ENCODE measurements around the gene SLC29A1. TPM values are rescaled to one million over a fixed set of nuclear protein-coding genes. Genes with fewer than 3 reads are reported as not detected.

The SLC29A1 gene
- polyA plus RNA-seq, 2 of the 4 experiments (the other 2 are of a cell fraction): 45.6 to 72.3 TPM

GRCh38 chr6:44278774-44279697 is 55.6 kb downstream of the SLC29A1 start:
- no peak for DNase-seq (ENCODE audit: low read depth in 1 of 2, low spot score in 1 of 2)
- no peak overlapping the region for H3K27ac ChIP-seq
- ChIA-PET CTCF (interaction anchor here (1.1 to 5.0 kb wide), 4 partner anchors 11 to 59 kb away, joined by 3 to 29 read pairs (median 6); no protein-coding TSS in a partner anchor), POLR2A (no interaction called here)
- no peaks in the 10 kb centered on the region for H3K9me3 ChIP-seq
- no peak overlapping the region for H3K4me3 ChIP-seq
- no peak for TF ChIP-seq CEBPB (IDR thresholded peaks at IDR 0.05)
- TF ChIP-seq BCL3 (IDR thresholded peaks at IDR 0.05): no peak
- no peak for TF ChIP-seq EHMT2 (IDR thresholded peaks at IDR 0.05; ENCODE audit: low read depth)
- TF ChIP-seq ATOH8 (CRISPR knock-in tag; IDR thresholded peaks at IDR 0.05; ENCODE audit: low read depth): no peak
- TF ChIP-seq FOSL2 (IDR thresholded peaks at IDR 0.05): no peak
- no peak for TF ChIP-seq FOSL2 (CRISPR knock-in tag; IDR thresholded peaks at IDR 0.05)
- TF ChIP-seq MAFK (IDR thresholded peaks at IDR 0.05; ENCODE audit: partially characterized antibody): no peak
- no peak for TF ChIP-seq ESRRA (IDR thresholded peaks at IDR 0.05; ENCODE audit: borderline replicate concordance, low read length)
- no peak for TF ChIP-seq RFX5 (IDR thresholded peaks at IDR 0.05)
- TF ChIP-seq POLR2AphosphoS2 (conservative IDR thresholded peaks at IDR 0.05; ENCODE audit: low read length): no peak
- no peak for TF ChIP-seq MAX (IDR thresholded peaks at IDR 0.05)
- no peak for TF ChIP-seq ZSCAN20 (CRISPR knock-in tag; IDR thresholded peaks at IDR 0.05)
- TF ChIP-seq HOXA7 (CRISPR knock-in tag; IDR thresholded peaks at IDR 0.05): no peak
- no peak for TF ChIP-seq EP300 (IDR thresholded peaks at IDR 0.05)
- TF ChIP-seq SMC3 (IDR thresholded peaks at IDR 0.05): no peak
- TF ChIP-seq MAZ (IDR thresholded peaks at IDR 0.05; ENCODE audit: borderline replicate concordance, low read depth, low read length): no peak
- no peak for TF ChIP-seq JUNB (IDR thresholded peaks at IDR 0.05)
- no peak for TF ChIP-seq KDM5A (IDR thresholded peaks at IDR 0.05)
- TF ChIP-seq RARB (CRISPR knock-in tag; IDR thresholded peaks at IDR 0.05): no peak
- no peak for ATAC-seq
- no peaks in the 10 kb centered on the region for H3K4me1 ChIP-seq
- FAIRE-seq: no peak
- H3K4me2 ChIP-seq: no peak overlapping the region
- WGBS (ENCODE audit: missing lambda C conversion rate): 27% methylated on average over 9 of the region's 9 CpGs

Small RNAs within 50 kb of the gene (small RNA-seq; reads per million reads assigned to genes)
- gene RN7SL811P: 0 reads per million in 6 experiments

Other genes with a start within 250 kb of the SLC29A1 start
- 47.1 and 48.2 TPM in 2 replicates for gene MRPL14, start 96.1 kb upstream of the SLC29A1 start, polyA plus RNA-seq (2011; rRNA removed)
- 55.3 to 56.5 TPM (median 56.3 TPM) in 3 replicates for gene MRPL14, start 96.1 kb upstream of the SLC29A1 start, polyA plus RNA-seq (2017; fragmentation: RNase III; extraction: RNeasy Plus Mini Kit Qiagen cat#74134 plus additional on column Dnase treatment)
- gene TMEM63B, start 96.0 kb upstream of the SLC29A1 start, polyA plus RNA-seq (2011; rRNA removed): 24.0 and 25.4 TPM in 2 replicates
- 18.3 to 22.2 TPM (median 21.6 TPM) in 3 replicates for gene TMEM63B, start 96.0 kb upstream of the SLC29A1 start, polyA plus RNA-seq (2017; fragmentation: RNase III; extraction: RNeasy Plus Mini Kit Qiagen cat#74134 plus additional on column Dnase treatment)
- 0.10 and 0.25 TPM in 2 replicates for gene CAPN11, start 64.8 kb upstream of the SLC29A1 start, polyA plus RNA-seq (2011; rRNA removed)
- 0.09 TPM in 1 of 3 replicates, not detected in the others for gene CAPN11, start 64.8 kb upstream of the SLC29A1 start, polyA plus RNA-seq (2017; fragmentation: RNase III; extraction: RNeasy Plus Mini Kit Qiagen cat#74134 plus additional on column Dnase treatment)
- not detected in 2 replicates for gene MYMX, start 6.7 kb upstream of the SLC29A1 start, polyA plus RNA-seq (2011; rRNA removed)
- gene MYMX, start 6.7 kb upstream of the SLC29A1 start, polyA plus RNA-seq (2017; fragmentation: RNase III; extraction: RNeasy Plus Mini Kit Qiagen cat#74134 plus additional on column Dnase treatment): not detected in 3 replicates
- 1,080 and 1,155 TPM in 2 replicates for gene HSP90AB1, start 23.5 kb downstream of the SLC29A1 start, polyA plus RNA-seq (2011; rRNA removed)
- gene HSP90AB1, start 23.5 kb downstream of the SLC29A1 start, polyA plus RNA-seq (2017; fragmentation: RNase III; extraction: RNeasy Plus Mini Kit Qiagen cat#74134 plus additional on column Dnase treatment): 1,076 to 1,211 TPM (median 1,136 TPM) in 3 replicates
- 44.5 and 61.4 TPM in 2 replicates for gene SLC35B2, start 33.9 kb downstream of the SLC29A1 start, polyA plus RNA-seq (2011; rRNA removed)
- 38.7 to 45.6 TPM (median 45.5 TPM) in 3 replicates for gene SLC35B2, start 33.9 kb downstream of the SLC29A1 start, polyA plus RNA-seq (2017; fragmentation: RNase III; extraction: RNeasy Plus Mini Kit Qiagen cat#74134 plus additional on column Dnase treatment)
- gene NFKBIE, start 42.0 kb downstream of the SLC29A1 start, polyA plus RNA-seq (2011; rRNA removed): 6.2 and 6.3 TPM in 2 replicates
- gene NFKBIE, start 42.0 kb downstream of the SLC29A1 start, polyA plus RNA-seq (2017; fragmentation: RNase III; extraction: RNeasy Plus Mini Kit Qiagen cat#74134 plus additional on column Dnase treatment): 5.6 to 9.1 TPM (median 6.0 TPM) in 3 replicates
- gene TMEM151B, start 46.9 kb downstream of the SLC29A1 start, polyA plus RNA-seq (2011; rRNA removed): 0.01 TPM in 1 of 2 replicates, not detected in the other
- gene TMEM151B, start 46.9 kb downstream of the SLC29A1 start, polyA plus RNA-seq (2017; fragmentation: RNase III; extraction: RNeasy Plus Mini Kit Qiagen cat#74134 plus additional on column Dnase treatment): 0.01 to 0.03 TPM in 2 of 3 replicates, not detected in the other
- gene AARS2, start 89.8 kb downstream of the SLC29A1 start, polyA plus RNA-seq (2011; rRNA removed): 4.0 and 4.3 TPM in 2 replicates
- 6.2 to 6.8 TPM (median 6.6 TPM) in 3 replicates for gene AARS2, start 89.8 kb downstream of the SLC29A1 start, polyA plus RNA-seq (2017; fragmentation: RNase III; extraction: RNeasy Plus Mini Kit Qiagen cat#74134 plus additional on column Dnase treatment)
- gene SPATS1, start 119.1 kb downstream of the SLC29A1 start, polyA plus RNA-seq (2011; rRNA removed): not detected in 2 replicates
- not detected in 3 replicates for gene SPATS1, start 119.1 kb downstream of the SLC29A1 start, polyA plus RNA-seq (2017; fragmentation: RNase III; extraction: RNeasy Plus Mini Kit Qiagen cat#74134 plus additional on column Dnase treatment)
- gene CDC5L, start 164.1 kb downstream of the SLC29A1 start, polyA plus RNA-seq (2011; rRNA removed): 14.4 and 20.5 TPM in 2 replicates
- 12.6 to 13.0 TPM (median 12.8 TPM) in 3 replicates for gene CDC5L, start 164.1 kb downstream of the SLC29A1 start, polyA plus RNA-seq (2017; fragmentation: RNase III; extraction: RNeasy Plus Mini Kit Qiagen cat#74134 plus additional on column Dnase treatment)